Stimulated activated CD8-positive, alpha-beta memory T cell treated with anti-CD3 and anti-CD28 coated beads, Interleukin-7, amount 100 ng/mL, for 24 hours (primary cell): ENCODE results near the gene BEST3.
"Not testable (repeated sequence)": the region's sequence is repeated elsewhere in the genome, so short reads cannot be mapped to it uniquely, and the experiment has no call there.

Source experiments
- DNase-seq: peaks from one replicate; pipeline ENCODE4 v3.0.0-alpha.2; 2020; ENCODE audit warnings: low read depth

The BEST3 gene

GRCh38 chr12:69688021-69688420 lies 11.1 kb downstream of the BEST3 start:
- DNase-seq: no peak

- no peak for DNase-seq
These were observed 11.7 kb downstream of the BEST3 start for GRCh38 chr12:69687390-69687789.

- no peak for DNase-seq
These were observed 12.4 kb downstream of the BEST3 start for GRCh38 chr12:69686731-69687130.

DNA sequence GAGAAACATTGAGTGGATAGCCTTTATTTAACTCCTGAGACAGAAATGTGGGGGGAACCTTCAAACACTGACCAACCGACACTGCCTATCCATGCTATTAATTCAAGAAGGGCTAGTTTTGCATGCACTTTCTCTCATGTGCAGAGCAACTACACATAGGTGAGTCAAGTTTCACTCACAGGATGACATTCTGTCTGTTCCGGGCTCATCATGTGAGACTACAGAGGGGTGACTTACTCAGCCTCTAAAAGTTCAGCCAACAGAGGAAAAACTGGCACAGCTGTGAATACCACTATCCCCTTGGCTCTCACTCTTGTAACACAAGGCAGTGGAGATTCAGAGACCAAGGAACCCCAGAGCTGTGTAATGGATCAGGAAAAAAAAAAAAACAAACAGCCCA lies 13.3 kb downstream of the BEST3 start:
- DNase-seq: no peak

DNA sequence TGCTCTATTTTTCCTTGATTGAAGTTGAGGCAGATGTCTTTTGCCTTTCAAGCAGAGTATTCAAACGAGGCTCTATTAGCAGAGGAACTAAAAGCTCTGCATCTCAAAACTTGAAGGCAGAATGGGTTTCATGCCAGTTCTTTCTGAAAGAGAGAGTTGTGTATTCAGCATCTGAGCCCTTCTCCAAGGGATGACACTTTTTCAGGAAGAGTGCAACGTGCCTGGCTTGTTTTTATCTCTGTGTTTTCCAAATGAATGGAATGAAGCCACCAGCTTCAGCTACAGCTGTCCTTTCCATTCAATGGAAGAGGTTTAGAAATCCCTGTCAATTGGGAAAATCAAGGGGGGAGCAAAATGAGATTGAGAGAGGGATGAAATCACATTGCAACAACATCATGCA lies 14.6 kb downstream of the BEST3 start:
- DNase-seq: no peak

GRCh38 chr12:69682110-69682755 lies 16.9 kb downstream of the BEST3 start:
- DNase-seq: no peak

DNA sequence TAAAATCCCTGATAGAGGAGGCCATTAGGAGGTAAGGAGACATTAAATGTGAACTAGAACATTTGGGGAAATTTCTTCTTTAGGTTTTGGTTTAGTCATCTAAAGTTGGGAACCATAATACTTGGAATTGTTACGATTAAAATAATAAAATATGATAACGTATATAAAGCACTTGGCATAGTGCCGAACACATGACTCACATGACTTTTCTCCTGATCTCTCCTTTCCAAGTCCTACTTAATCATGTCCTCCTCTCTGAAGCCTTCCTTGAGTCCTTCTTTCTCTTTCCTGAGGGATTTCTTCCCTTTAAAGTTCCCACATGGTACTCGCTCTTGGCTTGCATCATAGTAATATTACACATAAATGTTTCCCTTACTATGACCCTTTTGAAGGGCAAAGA lies 20.0 kb downstream of the BEST3 start:
- DNase-seq: no peak

GRCh38 chr12:69676257-69677012 lies 22.7 kb downstream of the BEST3 start:
- no peak for DNase-seq

DNA sequence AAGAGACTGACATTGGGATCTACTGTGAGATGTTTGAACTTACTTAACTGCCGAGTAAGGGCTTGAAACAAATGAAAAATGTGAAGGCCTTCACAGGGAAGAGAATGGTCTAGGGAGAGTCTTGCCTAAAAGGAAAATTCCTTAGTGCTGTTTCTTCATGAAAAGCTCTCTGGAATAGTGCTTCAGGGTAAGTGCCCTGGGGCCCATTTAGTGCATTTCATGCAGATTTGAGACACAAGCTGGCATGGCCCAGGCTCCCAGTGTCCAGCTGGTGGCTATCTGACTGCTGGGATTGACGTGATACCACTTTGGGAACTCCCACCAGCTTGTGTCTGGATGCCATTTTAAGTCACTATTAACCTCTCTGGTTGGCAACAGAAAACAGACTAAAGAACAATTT lies 26.9 kb downstream of the BEST3 start:
- DNase-seq: no peak

DNA sequence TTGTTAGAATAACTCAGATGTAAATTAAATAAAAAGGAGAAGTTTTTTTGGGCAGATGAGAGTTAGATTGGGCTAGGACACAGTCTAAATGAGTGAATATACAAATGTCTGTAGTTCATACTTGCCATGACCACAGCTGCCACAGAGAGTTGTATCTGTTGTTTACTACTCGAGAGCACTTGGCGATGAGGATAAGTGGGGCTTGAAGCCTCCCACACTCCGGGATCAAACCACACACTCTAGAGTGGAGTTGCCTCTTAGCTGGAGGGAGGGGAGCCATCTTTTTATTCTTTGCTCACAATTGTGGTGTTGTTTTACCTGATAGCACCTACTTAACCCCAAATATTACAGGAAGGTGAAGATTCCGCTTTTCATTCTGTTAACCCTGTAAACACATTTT lies 27.5 kb downstream of the BEST3 start:
- DNase-seq: no peak

GRCh38 chr12:69666798-69667197 lies 32.3 kb downstream of the BEST3 start:
- no peak for DNase-seq

DNA sequence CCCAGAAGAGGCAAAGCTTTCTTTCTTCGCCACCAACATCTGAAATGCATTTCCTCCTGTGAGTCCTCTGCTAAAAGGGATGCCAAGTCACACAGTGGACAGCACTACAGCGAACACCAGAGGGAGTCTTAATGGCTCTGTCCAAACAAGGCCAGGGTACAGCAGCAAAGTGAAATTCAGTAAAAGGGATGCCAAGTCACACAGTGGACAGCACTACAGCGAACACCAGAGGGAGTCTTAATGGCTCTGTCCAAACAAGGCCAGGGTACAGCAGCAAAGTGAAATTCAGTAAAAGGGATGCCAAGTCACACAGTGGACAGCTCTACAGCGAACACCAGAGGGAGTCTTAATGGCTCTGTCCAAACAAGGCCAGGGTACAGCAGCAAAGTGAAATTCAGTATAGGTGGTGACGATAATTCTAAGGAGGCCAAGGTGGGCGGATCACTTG lies 34.1 kb downstream of the BEST3 start:
- not testable (repeated sequence) for DNase-seq

DNA sequence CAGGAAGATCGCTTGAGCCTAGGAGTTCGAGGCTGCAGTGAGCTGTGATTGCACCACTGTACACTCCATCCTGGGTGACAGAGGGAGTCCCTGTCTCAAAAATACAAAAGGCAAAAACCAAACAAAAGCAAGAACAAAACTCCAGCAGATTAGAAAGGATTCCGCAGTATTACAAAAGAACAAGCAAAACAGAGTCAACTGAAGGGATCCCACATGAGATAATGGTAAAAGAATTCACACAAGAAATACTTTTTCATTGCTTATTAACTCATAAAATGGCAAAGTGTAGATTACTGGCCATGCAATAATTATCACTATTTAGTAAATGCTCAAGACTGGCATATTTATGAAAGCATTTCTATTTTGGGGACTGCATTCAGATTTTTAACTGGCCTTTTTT lies 35.4 kb downstream of the BEST3 start:
- no peak for DNase-seq

DNA sequence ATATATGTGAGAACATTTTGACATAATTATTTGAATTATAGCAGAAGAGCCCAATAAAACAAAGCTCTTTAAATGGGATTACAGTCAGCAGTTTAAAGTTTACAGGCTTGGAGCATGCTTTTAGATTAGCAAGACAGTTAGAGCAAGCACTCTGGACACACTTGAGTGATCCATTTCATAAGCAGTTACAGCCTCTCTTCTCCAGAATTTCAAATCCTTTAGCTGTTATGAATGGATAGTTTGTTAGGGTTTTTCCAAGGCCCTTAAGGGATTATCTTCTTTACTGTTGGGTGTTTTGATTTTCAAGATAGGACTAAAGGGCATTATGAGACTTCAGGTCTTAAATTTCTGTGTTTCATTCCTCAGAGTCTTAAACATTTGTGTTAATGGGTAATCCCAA lies 36.3 kb downstream of the BEST3 start:
- no peak for DNase-seq

- DNase-seq: no peak
These were observed 37.7 kb downstream of the BEST3 start for GRCh38 chr12:69661386-69661785.

- DNase-seq: no peak
These were observed 38.8 kb downstream of the BEST3 start for GRCh38 chr12:69660164-69660863.

- DNase-seq: no peak
These were observed 40.9 kb downstream of the BEST3 start for GRCh38 chr12:69658203-69658602.

DNA sequence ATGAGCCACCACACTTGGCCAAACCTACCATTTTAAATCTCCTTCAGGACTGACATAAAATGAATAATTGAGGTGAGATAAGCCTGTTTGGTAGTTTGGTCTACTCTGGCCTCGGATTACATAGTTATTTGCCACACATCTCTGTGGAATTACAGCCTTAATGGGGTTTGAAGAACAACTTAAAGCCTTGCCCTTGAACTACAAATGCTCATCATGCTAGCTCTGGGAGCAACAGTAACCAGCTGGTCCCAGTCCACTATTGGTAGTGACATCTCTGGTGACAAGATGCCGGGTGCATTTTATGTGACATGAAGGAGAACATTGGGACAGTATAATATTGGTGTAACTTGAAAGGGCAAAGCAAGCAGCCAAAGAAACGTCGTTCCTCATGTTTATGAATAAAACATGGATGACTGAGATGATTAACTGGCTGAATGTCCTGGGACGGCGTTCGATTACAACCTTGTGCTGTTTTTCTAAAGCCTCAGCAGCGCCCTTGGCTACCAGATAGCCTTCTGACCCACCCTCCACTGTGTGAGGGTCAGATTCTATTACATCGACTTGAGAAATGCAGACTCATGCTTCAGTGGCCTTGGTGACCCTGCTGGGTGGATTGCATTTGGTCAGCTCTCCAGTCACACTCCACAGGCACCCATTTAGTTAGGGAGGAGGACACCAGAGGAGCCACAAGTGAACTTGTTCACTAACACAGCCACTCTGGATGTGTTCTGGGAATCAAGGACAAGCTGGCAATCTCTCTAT lies 41.5 kb downstream of the BEST3 start:
- DNase-seq: no peak

GRCh38 chr12:69655616-69656340 lies 43.3 kb downstream of the BEST3 start:
- no peak for DNase-seq

DNA sequence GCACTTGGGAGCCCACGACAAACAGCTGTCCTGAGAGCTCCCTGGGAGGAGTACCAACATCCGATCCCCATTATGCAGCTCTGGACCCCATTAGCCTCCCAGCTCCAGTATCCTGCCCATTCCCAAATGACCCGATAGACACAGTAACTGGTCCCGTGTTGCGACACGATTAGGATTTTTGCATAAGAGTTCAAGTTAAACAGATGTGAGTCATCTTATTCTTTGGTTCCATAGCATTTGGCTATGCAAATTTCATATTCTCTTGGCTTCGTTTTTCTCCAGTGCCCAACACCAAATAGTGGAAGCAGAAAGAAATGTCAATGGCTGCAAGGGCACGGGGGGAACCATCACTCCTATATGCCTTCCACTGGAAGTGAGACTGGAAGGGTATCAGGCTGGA lies 45.4 kb downstream of the BEST3 start:
- DNase-seq: no peak

DNA sequence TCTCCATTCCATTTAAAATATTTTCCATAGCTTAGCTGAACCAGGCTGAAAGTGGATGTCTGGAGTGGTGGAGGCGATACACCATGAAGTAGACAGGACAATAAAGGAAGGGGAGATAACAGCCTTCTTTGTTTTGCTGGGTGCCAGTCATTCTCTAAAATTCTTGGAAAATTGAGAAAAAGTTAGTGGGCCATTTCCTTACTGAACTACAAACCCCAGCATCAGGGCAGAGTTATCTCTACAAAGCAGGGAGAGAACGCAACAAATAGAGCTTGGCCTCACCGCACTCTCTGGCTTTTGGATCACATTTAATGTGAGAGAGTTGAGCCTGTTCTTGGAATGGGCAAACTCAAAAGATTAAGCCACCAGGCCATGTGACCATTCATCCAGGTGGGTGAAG lies 47.2 kb downstream of the BEST3 start:
- DNase-seq: no peak

- DNase-seq: no peak
These were observed 49.6 kb downstream of the BEST3 start for GRCh38 chr12:69649529-69649928.
